Esophagus squamous epithelium (tissue), 4 donors: ENCODE measurements around the gene CA11.

Experiments
- POLR2A ChIP-seq, 4 donors: fragments of 450-650 bp; IDR thresholded peaks; one replicate each; pipeline ENCODE4 v1.6.1; 2017; ENCODE audit warnings: antibody characterized with exemption in 4 of 4, mild to moderate bottlenecking in 4 of 4, moderate library complexity in 3 of 4
- TF ChIP-seq, protein P1 (sequence below), 6 experiments: fragments of 450-650 bp in 4 of 6; fragments of 200-600 bp in 2 of 6; sonication (generic) in 2 of 6; IDR thresholded peaks; one replicate each; pipeline ENCODE4 v1.5.1; 2016 to 2019; ENCODE audit warnings: antibody characterized with exemption in 6 of 6, mild to moderate bottlenecking in 4 of 6, moderate library complexity in 4 of 6

DNA sequence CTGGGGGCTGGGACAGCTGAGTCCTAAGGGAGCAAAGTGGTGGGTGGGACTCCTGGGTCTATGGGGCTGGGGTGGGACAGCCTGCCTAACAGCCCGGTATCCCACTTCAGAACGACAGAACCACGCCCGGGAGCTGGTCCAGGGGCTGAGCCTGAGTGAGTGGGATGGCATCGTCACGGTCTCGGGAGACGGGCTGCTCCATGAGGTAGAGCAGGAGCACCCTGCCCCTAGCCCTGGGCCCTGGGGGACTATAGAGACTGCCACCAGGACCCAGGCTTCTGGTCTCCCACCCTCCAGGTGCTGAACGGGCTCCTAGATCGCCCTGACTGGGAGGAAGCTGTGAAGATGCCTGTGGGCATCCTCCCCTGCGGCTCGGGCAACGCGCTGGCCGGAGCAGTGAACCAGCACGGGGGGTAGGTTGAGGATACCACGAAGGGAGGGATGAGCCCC, 18.1 kb downstream of the CA11 start:
- TF ChIP-seq, protein P1, sequence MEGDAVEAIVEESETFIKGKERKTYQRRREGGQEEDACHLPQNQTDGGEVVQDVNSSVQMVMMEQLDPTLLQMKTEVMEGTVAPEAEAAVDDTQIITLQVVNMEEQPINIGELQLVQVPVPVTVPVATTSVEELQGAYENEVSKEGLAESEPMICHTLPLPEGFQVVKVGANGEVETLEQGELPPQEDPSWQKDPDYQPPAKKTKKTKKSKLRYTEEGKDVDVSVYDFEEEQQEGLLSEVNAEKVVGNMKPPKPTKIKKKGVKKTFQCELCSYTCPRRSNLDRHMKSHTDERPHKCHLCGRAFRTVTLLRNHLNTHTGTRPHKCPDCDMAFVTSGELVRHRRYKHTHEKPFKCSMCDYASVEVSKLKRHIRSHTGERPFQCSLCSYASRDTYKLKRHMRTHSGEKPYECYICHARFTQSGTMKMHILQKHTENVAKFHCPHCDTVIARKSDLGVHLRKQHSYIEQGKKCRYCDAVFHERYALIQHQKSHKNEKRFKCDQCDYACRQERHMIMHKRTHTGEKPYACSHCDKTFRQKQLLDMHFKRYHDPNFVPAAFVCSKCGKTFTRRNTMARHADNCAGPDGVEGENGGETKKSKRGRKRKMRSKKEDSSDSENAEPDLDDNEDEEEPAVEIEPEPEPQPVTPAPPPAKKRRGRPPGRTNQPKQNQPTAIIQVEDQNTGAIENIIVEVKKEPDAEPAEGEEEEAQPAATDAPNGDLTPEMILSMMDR (IDR thresholded peaks at IDR 0.05), result no peak
- no peak for TF ChIP-seq POLR2A (IDR thresholded peaks at IDR 0.05)
